Ramos (cell line): ENCODE data around the gene ZNF546.

Experiments
- in situ Hi-C: fragments of 300-500 bp; cut with MboI; formaldehyde crosslinking; loops from one replicate; pipeline ENCODE4 v1.14.3; 2022; ENCODE audit warnings: low sequenced_read_pairs; ENCODE audit not compliant: unreplicated experiment

The ZNF546 gene

GRCh38 chr19:40053491-40053890 lies 56.6 kb downstream of the ZNF546 start:
- in situ Hi-C loops: no loop called here

GRCh38 chr19:40054632-40055031 lies 57.8 kb downstream of the ZNF546 start:
- in situ Hi-C loops: no loop called here

- in situ Hi-C loops: no loop called here
Measured at GRCh38 chr19:40055049-40055448, 58.2 kb downstream of the ZNF546 start.

GRCh38 chr19:40055832-40056504 lies 59.1 kb downstream of the ZNF546 start, which contains the start of gene ZNF780B:
Gene ZNF780B (minus strand): TSS chr19:40056231. CDS start chr19:40050332, 5,899 bp downstream.
- in situ Hi-C loops: no loop called here

- in situ Hi-C loops: no loop called here
Measured at GRCh38 chr19:40056505-40056904, 59.6 kb downstream of the ZNF546 start.

GRCh38 chr19:40057166-40057565 lies 60.3 kb downstream of the ZNF546 start:
- in situ Hi-C loops: no loop called here

GRCh38 chr19:40059624-40060023 lies 62.8 kb downstream of the ZNF546 start:
- in situ Hi-C loops: no loop called here

GRCh38 chr19:40070058-40070457 lies 73.2 kb downstream of the ZNF546 start:
- in situ Hi-C loops: no loop called here
